SH-SY5Y (cell line): ENCODE results near the gene ATAD3C.

ENCODE experiments used
- GATA2 ChIP-seq: IDR thresholded peaks from 2 replicates; pipeline ENCODE4 v1.6.1; 2011; ENCODE audit warnings: mild to moderate bottlenecking, low read depth, low read length
- GATA3 ChIP-seq: IDR thresholded peaks from 2 replicates; pipeline ENCODE4 v1.6.1; 2011; ENCODE audit warnings: low read depth, mild to moderate bottlenecking, low read length, moderate library complexity

- TF ChIP-seq GATA2 (no peak), GATA3 (no peak)
Measured at GRCh38 chr1:1437904-1438376, 11.5 kb upstream of the ATAD3C start.
